ENCODE measurements around the gene PPP2R5C. TPM values are rescaled to one million over a fixed set of nuclear protein-coding genes. Genes with fewer than 3 reads are reported as not detected.
"Not testable (repeated sequence)": the region's sequence is repeated elsewhere in the genome, so short reads cannot be mapped to it uniquely, and the experiment has no call there.

PPP2R5C gene
- total RNA-seq, 2 donors from 2014 or later = 146 to 153 TPM

GRCh38 chr14:101739446-101740141 lies 21.9 kb upstream of the PPP2R5C start:
- H3K4me1 ChIP-seq = no peaks in the 10 kb centered on the region
- intact Hi-C loops (cut with DNase I) = no loop called here

GRCh38 chr14:101740981-101741380 lies 20.5 kb upstream of the PPP2R5C start:
- intact Hi-C loops (cut with DNase I) = no loop called here

More at GRCh38 chr14:101739446-101740141, 21.9 kb upstream of the PPP2R5C start:
- H3K36me3 ChIP-seq = no peaks in the 10 kb centered on the region
- no peak overlapping the region for H3K9ac ChIP-seq (ENCODE audit: low read depth in 2 of 2, low read length in 2 of 2)
- DNase-seq = peak; percentile 12
- no peak overlapping the region for H3K27ac ChIP-seq
- H3K9me3 ChIP-seq = peaks cover 6% of the 10 kb centered on the region
- H3K27me3 ChIP-seq = no peaks in the 10 kb centered on the region
- TF ChIP-seq, protein P1, sequence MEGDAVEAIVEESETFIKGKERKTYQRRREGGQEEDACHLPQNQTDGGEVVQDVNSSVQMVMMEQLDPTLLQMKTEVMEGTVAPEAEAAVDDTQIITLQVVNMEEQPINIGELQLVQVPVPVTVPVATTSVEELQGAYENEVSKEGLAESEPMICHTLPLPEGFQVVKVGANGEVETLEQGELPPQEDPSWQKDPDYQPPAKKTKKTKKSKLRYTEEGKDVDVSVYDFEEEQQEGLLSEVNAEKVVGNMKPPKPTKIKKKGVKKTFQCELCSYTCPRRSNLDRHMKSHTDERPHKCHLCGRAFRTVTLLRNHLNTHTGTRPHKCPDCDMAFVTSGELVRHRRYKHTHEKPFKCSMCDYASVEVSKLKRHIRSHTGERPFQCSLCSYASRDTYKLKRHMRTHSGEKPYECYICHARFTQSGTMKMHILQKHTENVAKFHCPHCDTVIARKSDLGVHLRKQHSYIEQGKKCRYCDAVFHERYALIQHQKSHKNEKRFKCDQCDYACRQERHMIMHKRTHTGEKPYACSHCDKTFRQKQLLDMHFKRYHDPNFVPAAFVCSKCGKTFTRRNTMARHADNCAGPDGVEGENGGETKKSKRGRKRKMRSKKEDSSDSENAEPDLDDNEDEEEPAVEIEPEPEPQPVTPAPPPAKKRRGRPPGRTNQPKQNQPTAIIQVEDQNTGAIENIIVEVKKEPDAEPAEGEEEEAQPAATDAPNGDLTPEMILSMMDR (IDR thresholded peaks at IDR 0.05) = no peak
- no peak overlapping the region for H3K4me3 ChIP-seq

DNA sequence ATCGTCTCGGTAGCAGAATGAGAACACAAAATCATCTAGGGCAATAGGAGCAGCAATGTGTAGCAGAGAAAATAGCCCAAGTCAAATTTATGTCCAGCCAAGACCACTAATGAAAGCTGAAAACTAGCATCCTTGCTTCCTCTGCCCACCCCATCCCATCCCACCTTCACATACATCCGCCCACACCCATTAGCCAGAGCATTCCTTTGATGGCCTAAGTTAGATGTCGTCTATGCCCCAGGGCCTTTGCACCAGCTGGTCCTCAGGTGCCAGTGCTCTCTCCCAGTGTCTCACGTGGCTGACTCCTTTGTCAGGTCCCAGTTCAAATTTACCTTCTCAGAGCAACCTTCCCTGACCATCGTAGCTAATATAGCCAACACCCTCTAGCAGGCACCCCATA lies 17.8 kb upstream of the PPP2R5C start:
- Histone ChIP-seq H3K4me1 (no peaks in the 10 kb centered on the region), H3K4me3 (no peak overlapping the region), H3K27me3 (no peaks in the 10 kb centered on the region), H3K36me3 (no peaks in the 10 kb centered on the region), H3K9ac (ENCODE audit: low read depth in 2 of 2, low read length in 2 of 2) (no peak overlapping the region), H3K9me3 (peaks cover 6% of the 10 kb centered on the region), H3K27ac (no peak overlapping the region)
- TF ChIP-seq, protein P1 (IDR thresholded peaks at IDR 0.05) = no peak
- DNase-seq = peak; percentile 4
- intact Hi-C loops (cut with DNase I) = no loop called here

More at GRCh38 chr14:101740981-101741380, 20.5 kb upstream of the PPP2R5C start:
- no peaks in the 10 kb centered on the region for H3K4me1 ChIP-seq
- peaks cover 6% of the 10 kb centered on the region for H3K9me3 ChIP-seq
- no peak overlapping the region for H3K4me3 ChIP-seq
- TF ChIP-seq, protein P1 (IDR thresholded peaks at IDR 0.05) = no peak
- no peaks in the 10 kb centered on the region for H3K36me3 ChIP-seq
- no peak for DNase-seq
- H3K27me3 ChIP-seq = no peaks in the 10 kb centered on the region
- no peak overlapping the region for H3K27ac ChIP-seq
- no peak overlapping the region for H3K9ac ChIP-seq (ENCODE audit: low read depth in 2 of 2, low read length in 2 of 2)

- DNase-seq; intact Hi-C loops (cut with DNase I); H3K27ac ChIP-seq; H3K36me3 ChIP-seq; H3K9ac ChIP-seq (ENCODE audit: low read depth in 2 of 2, low read length in 2 of 2); H3K4me3 ChIP-seq; H3K27me3 ChIP-seq; H3K4me1 ChIP-seq; H3K9me3 ChIP-seq: not testable (repeated sequence)
Measured at GRCh38 chr14:101744382-101744781, 17.1 kb upstream of the PPP2R5C start.

DNA sequence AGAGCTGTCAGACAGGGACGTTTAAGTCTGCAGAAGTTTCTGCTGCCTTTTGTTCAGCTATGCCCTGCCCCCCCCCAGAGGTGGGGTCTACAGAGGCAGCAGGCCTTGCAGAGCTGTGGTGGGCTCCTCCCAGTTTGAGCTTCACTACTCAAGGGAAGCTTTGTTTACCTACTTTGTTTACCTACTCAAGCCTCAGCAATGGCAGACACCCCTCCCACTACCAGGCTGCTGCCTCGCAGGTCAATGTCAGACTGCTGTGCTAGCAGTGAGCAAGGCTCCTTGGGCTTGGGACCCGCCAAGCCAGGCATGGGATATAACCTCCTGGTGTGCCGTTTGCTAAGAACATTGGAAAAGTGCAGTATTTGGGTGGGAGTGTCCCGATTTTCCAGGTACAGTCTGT lies 11.8 kb upstream of the PPP2R5C start:
- H3K27me3 ChIP-seq; H3K9me3 ChIP-seq; H3K4me1 ChIP-seq; H3K36me3 ChIP-seq; intact Hi-C loops (cut with DNase I); H3K27ac ChIP-seq; H3K4me3 ChIP-seq; H3K9ac ChIP-seq (ENCODE audit: low read depth in 2 of 2, low read length in 2 of 2): not testable (repeated sequence)
- DNase-seq = peak; percentile 21

DNA sequence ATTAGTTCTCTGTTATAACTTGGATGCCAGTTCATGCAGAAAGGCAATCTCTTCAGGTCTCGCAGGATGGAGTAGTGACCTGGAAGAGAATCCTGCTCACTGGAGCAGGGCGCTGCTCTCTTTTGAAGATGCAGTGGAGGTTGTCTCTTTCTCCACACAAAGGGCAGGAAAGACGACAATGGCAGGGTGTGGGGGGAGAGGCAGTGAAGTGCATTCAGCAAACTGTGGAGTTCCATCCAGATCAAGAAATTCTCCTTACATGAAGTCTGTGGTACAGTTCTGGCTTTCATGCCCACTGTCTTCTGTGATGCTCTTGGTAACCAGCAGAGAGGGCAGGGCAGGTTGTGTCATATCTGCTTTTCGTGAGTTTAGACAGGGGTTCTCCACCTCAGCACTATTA lies 6.6 kb upstream of the PPP2R5C start:
- Histone ChIP-seq H3K9me3 (no peaks in the 10 kb centered on the region), H3K27ac (no peak overlapping the region), H3K9ac (ENCODE audit: low read depth in 2 of 2, low read length in 2 of 2) (no peak overlapping the region), H3K4me3 (no peak overlapping the region), H3K27me3 (peaks cover 3% of the 10 kb centered on the region), H3K36me3 (no peaks in the 10 kb centered on the region), H3K4me1 (no peaks in the 10 kb centered on the region)
- TF ChIP-seq, protein P1 (IDR thresholded peaks at IDR 0.05) = no peak
- DNase-seq = no peak
- intact Hi-C loops (cut with DNase I) = no loop called here

Data from colonic mucosa (tissue), 4 donors.